Measurements from ENCODE around the gene GHITM. TPM values are rescaled to one million over a fixed set of nuclear protein-coding genes. Genes with fewer than 3 reads are reported as not detected.

GHITM gene
- total RNA-seq, 1 experiment from 2014 or later: 127 TPM

DNA sequence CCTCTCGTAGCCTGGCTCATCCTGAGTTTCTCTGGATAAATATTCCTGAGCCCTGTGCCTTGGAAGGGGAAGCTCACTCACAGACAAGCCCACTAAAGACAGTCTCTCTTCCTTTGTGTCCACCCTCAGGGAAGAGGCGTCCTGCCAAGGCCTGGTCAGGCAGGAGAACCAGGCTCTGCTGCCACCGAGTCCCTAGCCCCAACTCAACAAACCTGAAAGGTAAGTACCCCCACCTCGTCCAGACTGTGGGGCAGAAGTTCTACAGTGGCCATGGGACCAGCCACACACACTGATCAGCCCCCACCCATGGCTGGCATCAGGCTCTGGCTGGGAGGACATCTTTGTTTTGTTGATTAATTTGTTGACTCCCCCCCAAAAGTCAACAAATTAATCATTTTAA, 37.0 kb downstream of the GHITM start:
- no peak for TF ChIP-seq EZH2 (IDR thresholded peaks at IDR 0.05; ENCODE audit: borderline replicate concordance, low read depth, low read length, poor library complexity, severe bottlenecking)
- TF ChIP-seq, protein P1, sequence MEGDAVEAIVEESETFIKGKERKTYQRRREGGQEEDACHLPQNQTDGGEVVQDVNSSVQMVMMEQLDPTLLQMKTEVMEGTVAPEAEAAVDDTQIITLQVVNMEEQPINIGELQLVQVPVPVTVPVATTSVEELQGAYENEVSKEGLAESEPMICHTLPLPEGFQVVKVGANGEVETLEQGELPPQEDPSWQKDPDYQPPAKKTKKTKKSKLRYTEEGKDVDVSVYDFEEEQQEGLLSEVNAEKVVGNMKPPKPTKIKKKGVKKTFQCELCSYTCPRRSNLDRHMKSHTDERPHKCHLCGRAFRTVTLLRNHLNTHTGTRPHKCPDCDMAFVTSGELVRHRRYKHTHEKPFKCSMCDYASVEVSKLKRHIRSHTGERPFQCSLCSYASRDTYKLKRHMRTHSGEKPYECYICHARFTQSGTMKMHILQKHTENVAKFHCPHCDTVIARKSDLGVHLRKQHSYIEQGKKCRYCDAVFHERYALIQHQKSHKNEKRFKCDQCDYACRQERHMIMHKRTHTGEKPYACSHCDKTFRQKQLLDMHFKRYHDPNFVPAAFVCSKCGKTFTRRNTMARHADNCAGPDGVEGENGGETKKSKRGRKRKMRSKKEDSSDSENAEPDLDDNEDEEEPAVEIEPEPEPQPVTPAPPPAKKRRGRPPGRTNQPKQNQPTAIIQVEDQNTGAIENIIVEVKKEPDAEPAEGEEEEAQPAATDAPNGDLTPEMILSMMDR (conservative IDR thresholded peaks at IDR 0.05; ENCODE audit: low read depth, low read length): no peak
- H3K27me3 ChIP-seq (replicated peaks; ENCODE audit: insufficient read depth, low read depth, low read length, poor library complexity): no peaks in the 10 kb centered on the region
- no peak overlapping the region for H3K27ac ChIP-seq (ENCODE audit: low read depth, low read length, poor library complexity, severe bottlenecking)
- H3K9me3 ChIP-seq (ENCODE audit: low read depth, low read length, poor library complexity, severe bottlenecking): no peaks in the 10 kb centered on the region
- ChIA-PET CTCF (no interaction called here), POLR2A (ENCODE audit: low non-redundant PET) (no interaction called here)
- H3K4me1 ChIP-seq (ENCODE audit: insufficient read depth, low read length, poor library complexity, severe bottlenecking): no peaks in the 10 kb centered on the region
- no peaks in the 10 kb centered on the region for H3K36me3 ChIP-seq (ENCODE audit: insufficient read depth, low read length, poor library complexity, severe bottlenecking)
- intact Hi-C loops (cut with micrococcal nuclease; ENCODE audit: unreplicated experiment): no loop called here
- DNase-seq (ENCODE audit: low spot score): no peak
- H3K4me3 ChIP-seq (ENCODE audit: low read depth, low read length, poor library complexity, severe bottlenecking): no peak overlapping the region
- BruUV-seq (replicated peaks): no TSS peak

DNA sequence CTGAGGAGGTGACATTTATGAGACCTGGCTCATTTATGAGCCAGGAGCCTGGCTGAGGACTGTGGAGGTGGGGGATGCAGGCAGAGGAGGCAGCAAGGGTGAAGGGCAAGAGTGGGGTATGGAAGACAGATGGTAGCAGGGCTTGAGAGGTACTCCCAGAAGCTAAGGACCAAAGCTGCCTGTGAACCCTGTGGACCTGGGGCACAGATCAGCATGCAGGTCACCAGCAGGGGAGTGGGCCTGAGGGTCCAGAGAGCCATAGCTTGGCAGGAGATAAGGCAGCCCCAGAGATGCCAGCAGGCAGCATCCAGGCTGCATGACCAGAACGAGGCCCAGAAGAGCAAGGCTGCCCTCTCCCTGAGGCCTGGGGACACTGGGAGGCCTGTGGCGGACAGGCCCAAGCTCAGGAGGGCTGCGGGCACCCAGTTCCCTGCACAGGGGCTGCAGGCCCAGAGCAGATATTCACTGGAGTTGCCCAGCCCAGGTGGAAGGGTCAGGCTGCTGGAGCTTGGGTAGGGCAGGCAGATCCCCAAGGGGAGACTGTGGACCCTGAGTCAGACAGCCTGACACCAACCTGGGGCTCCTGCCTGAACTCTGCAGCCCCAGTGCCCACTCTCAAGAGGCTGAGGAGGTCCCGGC, 37.6 kb downstream of the GHITM start:
- Histone ChIP-seq H3K36me3 (ENCODE audit: insufficient read depth, low read length, poor library complexity, severe bottlenecking) (no peaks in the 10 kb centered on the region), H3K9me3 (ENCODE audit: low read depth, low read length, poor library complexity, severe bottlenecking) (no peaks in the 10 kb centered on the region), H3K4me3 (ENCODE audit: low read depth, low read length, poor library complexity, severe bottlenecking) (no peak overlapping the region), H3K4me1 (ENCODE audit: insufficient read depth, low read length, poor library complexity, severe bottlenecking) (no peaks in the 10 kb centered on the region), H3K27ac (ENCODE audit: low read depth, low read length, poor library complexity, severe bottlenecking) (no peak overlapping the region), H3K27me3 (replicated peaks; ENCODE audit: insufficient read depth, low read depth, low read length, poor library complexity) (no peaks in the 10 kb centered on the region)
- TF ChIP-seq, protein P1 (conservative IDR thresholded peaks at IDR 0.05; ENCODE audit: low read depth, low read length): no peak
- no peak for TF ChIP-seq EZH2 (IDR thresholded peaks at IDR 0.05; ENCODE audit: borderline replicate concordance, low read depth, low read length, poor library complexity, severe bottlenecking)
- no TSS peak for BruUV-seq (replicated peaks)
- CTCF ChIA-PET: no interaction called here
- POLR2A ChIA-PET (ENCODE audit: low non-redundant PET): no interaction called here
- intact Hi-C loops (cut with micrococcal nuclease; ENCODE audit: unreplicated experiment): no loop called here
- no peak for DNase-seq (ENCODE audit: low spot score)

DNA sequence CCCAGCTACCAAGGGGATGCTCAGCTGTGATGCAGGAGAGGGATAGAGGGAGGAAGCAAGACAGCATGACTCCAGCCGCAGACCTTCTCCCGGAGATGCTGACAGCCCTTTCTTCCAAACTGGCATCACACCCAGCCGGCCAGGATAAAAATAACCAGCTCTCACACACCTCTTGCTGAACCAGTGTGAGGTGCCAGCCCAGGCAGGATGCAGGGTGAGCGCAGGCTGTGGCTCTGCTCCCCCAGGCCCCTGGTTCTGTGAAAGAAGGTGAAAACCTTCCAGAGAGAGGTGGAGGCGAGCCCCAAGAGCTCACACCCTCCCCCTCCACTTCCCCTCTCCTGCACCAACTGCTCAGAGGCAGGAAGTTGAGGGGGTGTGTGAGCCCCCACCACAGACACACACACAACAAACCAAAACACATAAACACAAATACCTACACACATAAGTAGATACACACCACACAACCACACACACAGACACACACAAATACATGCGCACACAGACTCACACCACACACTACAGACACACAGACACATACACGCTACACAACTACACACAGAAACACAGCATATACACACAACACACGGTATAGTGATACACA, 38.3 kb downstream of the GHITM start:
- CTCF ChIA-PET: no interaction called here

More for the DNA sequence above, 38.3 kb downstream of the GHITM start:
- H3K27me3 ChIP-seq (replicated peaks; ENCODE audit: insufficient read depth, low read depth, low read length, poor library complexity): no peaks in the 10 kb centered on the region
- DNase-seq (ENCODE audit: low spot score): no peak
- H3K27ac ChIP-seq (ENCODE audit: low read depth, low read length, poor library complexity, severe bottlenecking): no peak overlapping the region
- no peaks in the 10 kb centered on the region for H3K4me1 ChIP-seq (ENCODE audit: insufficient read depth, low read length, poor library complexity, severe bottlenecking)
- BruUV-seq (replicated peaks): no TSS peak
- H3K4me3 ChIP-seq (ENCODE audit: low read depth, low read length, poor library complexity, severe bottlenecking): no peak overlapping the region
- TF ChIP-seq EZH2 (IDR thresholded peaks at IDR 0.05; ENCODE audit: borderline replicate concordance, low read depth, low read length, poor library complexity, severe bottlenecking): no peak
- TF ChIP-seq, protein P1 (conservative IDR thresholded peaks at IDR 0.05; ENCODE audit: low read depth, low read length): no peak
- no peaks in the 10 kb centered on the region for H3K9me3 ChIP-seq (ENCODE audit: low read depth, low read length, poor library complexity, severe bottlenecking)
- intact Hi-C loops (cut with micrococcal nuclease; ENCODE audit: unreplicated experiment): no loop called here
- POLR2A ChIA-PET (ENCODE audit: low non-redundant PET): no interaction called here
- no peaks in the 10 kb centered on the region for H3K36me3 ChIP-seq (ENCODE audit: insufficient read depth, low read length, poor library complexity, severe bottlenecking)
